H1 (cell line): Measurements from ENCODE around the gene CAPZA2. TPM values are rescaled to one million over a fixed set of nuclear protein-coding genes. Genes with fewer than 3 reads are reported as not detected.

ENCODE experiments used
- ASH2L ChIP-seq: fragments of 200-600, 300-600 bp; sonication (generic); IDR thresholded peaks from one replicate; pipeline ENCODE4 v1.7.1; 2017; ENCODE audit warnings: low read length
- CHD1 ChIP-seq: IDR thresholded peaks from 2 replicates; pipeline ENCODE4 v1.6.1; 2012; ENCODE audit warnings: low read depth, low read length, improper control_type of control experiment
- GTF2F1 ChIP-seq: IDR thresholded peaks from 2 replicates; pipeline ENCODE4 v1.6.1; 2012; ENCODE audit warnings: low read depth, low read length, improper control_type of control experiment, borderline replicate concordance
- SP1 ChIP-seq: IDR thresholded peaks from 2 replicates; pipeline ENCODE4 v1.6.1; 2011; ENCODE audit warnings: low read depth, low read length
- polyA plus RNA-seq, 7 experiments: library from polyadenylated mRNA; depleted of rRNA in 3 of 7; stranded (reverse) in 5 of 7; unstranded in 2 of 7; fragments of >200 nt in 5 of 7; fragments of 200-250 nt in 2 of 7; gene quantifications; 1 replicate in 5 of 7; 2 replicates in 1 of 7; 4 replicates in 1 of 7; pipeline versions ENCODE4 v1.2.1 to v1.2.3, GENCODE V29; 2011 to 2013; ENCODE audit warnings: missing spikeins in 2 of 7, mixed read lengths in 2 of 7
- total RNA-seq: library from RNA; stranded (reverse); fragmentation: NEBNext Ultra II Directional; extraction: Animal tissue kit (Norgen Biotek cat#: 25700); gene quantifications from 2 replicates; pipeline ENCODE4 v1.2.1, GENCODE V29; 2021

CAPZA2 gene
- total and polyA plus RNA-seq, 2 of the 8 experiments (the other 6 are each of a cell fraction or from before 2014, with no cell fraction given) = 33.2 to 145 TPM

- TF ChIP-seq CHD1 (no peak), GTF2F1 (no peak), SP1 (no peak), ASH2L (no peak)
- TF ChIP-seq, all 59 proteins: peak for 0
Observed at GRCh38 chr7:116836048-116836447, 26.3 kb upstream of the CAPZA2 start (continued).
